Measurements from ENCODE around the gene FBXO15. TPM values are rescaled to one million over a fixed set of nuclear protein-coding genes. Genes with fewer than 3 reads are reported as not detected.

Gene FBXO15
- total and polyA plus RNA-seq, 3 experiments from 2014 or later, result 0.55 to 1.3 (median 0.77) TPM

DNA sequence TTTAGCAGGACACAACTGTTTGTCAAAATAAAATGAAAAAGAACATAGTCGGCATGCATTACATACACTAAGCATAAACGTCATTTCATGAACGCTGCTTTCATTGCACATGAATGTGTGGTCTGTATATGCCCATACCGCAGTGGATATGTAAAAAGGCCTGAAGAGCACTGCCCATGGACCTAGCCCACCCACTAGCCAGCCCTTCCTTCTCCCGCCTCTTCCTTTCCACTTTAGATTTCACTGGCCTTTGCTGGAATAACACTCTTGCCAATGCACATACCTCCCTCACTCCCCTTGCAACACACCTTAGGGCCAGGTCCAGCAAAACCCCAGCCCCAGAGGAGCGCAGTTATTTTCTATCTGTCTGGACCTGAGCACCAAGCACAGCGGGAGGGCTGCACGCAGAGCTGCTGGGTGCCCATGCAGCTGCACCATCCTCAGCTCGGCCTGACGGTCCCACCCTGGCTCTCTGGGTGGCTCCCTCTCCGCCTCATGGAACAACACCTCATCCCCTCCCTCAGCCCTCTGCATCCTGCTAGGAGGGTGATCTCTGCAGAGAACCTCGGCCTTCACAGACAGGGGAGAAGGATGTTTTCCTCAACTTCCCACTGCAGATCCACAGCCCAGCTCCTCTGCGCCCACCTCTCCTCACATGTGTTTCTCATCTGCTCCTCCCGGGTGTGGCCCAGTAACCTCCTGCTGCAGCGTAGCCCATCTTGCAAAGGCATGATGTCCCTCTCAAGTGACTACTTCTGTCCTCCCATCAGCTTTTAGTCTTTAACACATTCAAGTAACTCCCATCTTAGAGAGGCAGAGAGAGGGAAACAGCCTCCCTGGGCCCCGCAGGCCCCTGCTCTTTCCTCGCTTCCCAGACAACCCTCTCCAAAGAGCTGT is 72.7 kb downstream of the FBXO15 start:
- Histone ChIP-seq H3K4me1 (ENCODE audit: insufficient read depth, low read length) (no peaks in the 10 kb centered on the region), H3K27me3 (ENCODE audit: insufficient read depth, low read length, poor library complexity, severe bottlenecking) (no peaks in the 10 kb centered on the region), H3K27ac (ENCODE audit: low read depth, low read length) (no peak overlapping the region), H3K9me3 (ENCODE audit: low read length) (no peaks in the 10 kb centered on the region), H3K36me3 (ENCODE audit: insufficient read depth, low read length) (no peaks in the 10 kb centered on the region), H3K4me3 (ENCODE audit: low read length) (no peak overlapping the region)
- H3K27me3 Mint-ChIP-seq, result peaks cover 0 to 6% of the 10 kb centered on the region in 2 donors
- H3K4me1 Mint-ChIP-seq, result no peaks in the 10 kb centered on the region
- ChIA-PET POLR2A (no interaction called here), CTCF (no interaction called here)
- H3K36me3 Mint-ChIP-seq, result no peaks in the 10 kb centered on the region
- H3K27ac Mint-ChIP-seq, result no peak overlapping the region
- DNase-seq, result no peak
- no peak overlapping the region for H3K4me3 Mint-ChIP-seq
- no peaks in the 10 kb centered on the region for H3K9me3 Mint-ChIP-seq

GRCh38 chr18:74073957-74074667 is 73.5 kb downstream of the FBXO15 start:
- no peaks in the 10 kb centered on the region for H3K36me3 Mint-ChIP-seq
- Histone ChIP-seq H3K4me3 (ENCODE audit: low read length) (no peak overlapping the region), H3K27me3 (ENCODE audit: insufficient read depth, low read length, poor library complexity, severe bottlenecking) (no peaks in the 10 kb centered on the region), H3K4me1 (ENCODE audit: insufficient read depth, low read length) (no peaks in the 10 kb centered on the region), H3K27ac (ENCODE audit: low read depth, low read length) (no peak overlapping the region), H3K9me3 (ENCODE audit: low read length) (no peaks in the 10 kb centered on the region), H3K36me3 (ENCODE audit: insufficient read depth, low read length) (no peaks in the 10 kb centered on the region)
- H3K4me3 Mint-ChIP-seq, result no peak overlapping the region
- CTCF ChIA-PET, result no interaction called here
- DNase-seq, result no peak
- H3K9me3 Mint-ChIP-seq, result no peaks in the 10 kb centered on the region
- POLR2A ChIA-PET, result no interaction called here
- no peak overlapping the region for H3K27ac Mint-ChIP-seq
- no peaks in the 10 kb centered on the region for H3K4me1 Mint-ChIP-seq
- H3K27me3 Mint-ChIP-seq, result peaks cover 0 to 6% of the 10 kb centered on the region in 2 donors

DNA sequence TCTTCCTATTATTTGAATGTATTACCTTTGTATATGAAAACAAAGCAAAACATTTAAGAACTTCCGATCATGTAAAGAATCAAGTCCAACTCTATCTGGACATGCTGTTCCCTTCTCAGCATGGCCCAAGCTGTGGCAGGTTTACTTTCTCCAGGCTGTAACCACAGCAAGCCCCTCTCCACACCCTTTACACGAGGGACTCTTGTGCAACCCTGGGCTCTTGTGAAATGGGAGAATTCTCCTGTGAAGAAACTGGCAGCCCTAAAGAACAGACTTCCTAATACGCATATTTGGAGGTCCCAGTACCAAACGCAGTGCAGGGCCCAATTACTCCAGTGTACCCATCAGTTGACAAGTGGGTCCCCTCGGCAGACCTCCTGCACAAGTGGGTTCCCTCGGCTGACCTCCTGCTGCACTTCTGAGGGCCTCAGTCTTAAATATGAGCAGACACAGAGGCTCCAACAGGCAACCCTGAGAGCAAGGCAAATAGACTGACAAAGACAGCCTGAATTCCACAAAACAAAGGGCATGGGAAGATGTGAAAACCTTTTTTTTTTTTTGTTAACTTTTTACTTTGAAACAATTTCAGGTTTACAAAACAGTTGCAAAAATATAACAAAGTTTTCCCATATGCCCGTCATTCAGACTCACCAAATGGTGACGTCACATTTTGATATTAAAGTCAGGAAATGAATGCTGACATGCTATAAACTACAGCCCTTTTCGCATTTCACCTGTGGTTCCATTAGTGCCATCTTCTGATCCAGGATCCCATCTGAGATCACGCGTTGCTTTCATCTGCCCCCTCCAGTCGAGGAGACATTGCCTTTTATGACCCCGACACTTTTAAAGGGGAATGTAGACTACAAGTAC is 78.2 kb downstream of the FBXO15 start:
- Histone ChIP-seq H3K36me3 (ENCODE audit: insufficient read depth, low read length) (no peaks in the 10 kb centered on the region), H3K27ac (ENCODE audit: low read depth, low read length) (no peak overlapping the region), H3K4me3 (ENCODE audit: low read length) (no peak overlapping the region), H3K4me1 (ENCODE audit: insufficient read depth, low read length) (peaks cover 1% of the 10 kb centered on the region), H3K9me3 (ENCODE audit: low read length) (no peaks in the 10 kb centered on the region), H3K27me3 (ENCODE audit: insufficient read depth, low read length, poor library complexity, severe bottlenecking) (no peaks in the 10 kb centered on the region)
- ChIA-PET CTCF (no interaction called here), POLR2A (no interaction called here)
- Mint-ChIP-seq H3K4me3 (no peak overlapping the region), H3K4me1 (no peaks in the 10 kb centered on the region), H3K36me3 (no peaks in the 10 kb centered on the region), H3K27me3 (peaks cover 2 to 26% of the 10 kb centered on the region in 2 donors), H3K27ac (no peak overlapping the region), H3K9me3 (no peaks in the 10 kb centered on the region)
- DNase-seq, result no peak

DNA sequence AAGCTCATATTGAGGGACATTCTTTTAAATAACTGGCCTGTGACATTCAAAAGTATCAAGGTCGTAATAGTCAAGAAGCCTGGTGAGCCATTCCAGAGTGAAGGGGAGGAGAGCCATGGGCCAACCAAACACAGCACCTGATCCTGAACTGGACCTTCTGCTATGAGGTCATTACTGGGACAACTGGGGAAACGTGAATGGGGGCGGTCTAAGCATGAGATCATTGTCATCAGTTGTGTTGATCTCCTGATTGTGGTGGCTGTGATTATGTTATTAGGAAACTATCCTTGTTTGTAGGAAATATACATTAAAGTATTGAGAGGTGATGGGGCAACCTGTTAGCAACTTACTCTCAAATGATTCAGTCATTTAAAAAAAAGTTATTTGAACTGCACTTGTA is 79.3 kb downstream of the FBXO15 start:
- H3K9me3 ChIP-seq (ENCODE audit: low read length), result no peaks in the 10 kb centered on the region
- H3K4me1 ChIP-seq (ENCODE audit: insufficient read depth, low read length), result peaks cover 11% of the 10 kb centered on the region
- peaks cover 0 to 3% (median 0%) of the 10 kb centered on the region in 3 donors for H3K4me1 Mint-ChIP-seq
- no peak overlapping the region for H3K27ac ChIP-seq (ENCODE audit: low read depth, low read length)
- H3K27ac Mint-ChIP-seq, result no peak overlapping the region
- H3K36me3 ChIP-seq (ENCODE audit: insufficient read depth, low read length), result no peaks in the 10 kb centered on the region
- H3K27me3 ChIP-seq (ENCODE audit: insufficient read depth, low read length, poor library complexity, severe bottlenecking), result no peaks in the 10 kb centered on the region
- no peaks in the 10 kb centered on the region for H3K9me3 Mint-ChIP-seq
- H3K4me3 ChIP-seq (ENCODE audit: low read length), result no peak overlapping the region
- ChIA-PET POLR2A (no interaction called here), CTCF (no interaction called here)
- no peak overlapping the region for H3K4me3 Mint-ChIP-seq
- H3K36me3 Mint-ChIP-seq, result no peaks in the 10 kb centered on the region
- H3K27me3 Mint-ChIP-seq, result peaks cover 2 to 26% of the 10 kb centered on the region in 2 donors
- DNase-seq, result no peak

- ChIA-PET CTCF (no interaction called here), POLR2A (no interaction called here)
- H3K4me1 ChIP-seq (ENCODE audit: insufficient read depth, low read length), result peaks cover 11% of the 10 kb centered on the region
- Mint-ChIP-seq H3K27ac (no peak overlapping the region), H3K4me3 (no peak overlapping the region), H3K27me3 (peaks cover 2 to 29% of the 10 kb centered on the region in 2 donors), H3K36me3 (no peaks in the 10 kb centered on the region), H3K4me1 (peaks cover 0 to 3% (median 0%) of the 10 kb centered on the region in 3 donors), H3K9me3 (no peaks in the 10 kb centered on the region)
- H3K27me3 ChIP-seq (ENCODE audit: insufficient read depth, low read length, poor library complexity, severe bottlenecking), result no peaks in the 10 kb centered on the region
- H3K4me3 ChIP-seq (ENCODE audit: low read length), result no peak overlapping the region
- H3K36me3 ChIP-seq (ENCODE audit: insufficient read depth, low read length), result no peaks in the 10 kb centered on the region
- no peaks in the 10 kb centered on the region for H3K9me3 ChIP-seq (ENCODE audit: low read length)
- no peak for DNase-seq
- no peak overlapping the region for H3K27ac ChIP-seq (ENCODE audit: low read depth, low read length)
Measured at GRCh38 chr18:74066018-74066417, 81.6 kb downstream of the FBXO15 start.

GRCh38 chr18:74065366-74065765 is 82.3 kb downstream of the FBXO15 start:
- H3K4me1 ChIP-seq (ENCODE audit: insufficient read depth, low read length), result peaks cover 11% of the 10 kb centered on the region
- POLR2A ChIA-PET, result no interaction called here
- H3K27ac ChIP-seq (ENCODE audit: low read depth, low read length), result no peak overlapping the region
- Mint-ChIP-seq H3K9me3 (no peaks in the 10 kb centered on the region), H3K4me3 (no peak overlapping the region), H3K27ac (no peak overlapping the region), H3K36me3 (no peaks in the 10 kb centered on the region), H3K4me1 (peaks cover 0 to 3% (median 0%) of the 10 kb centered on the region in 3 donors), H3K27me3 (peaks cover 2 to 29% of the 10 kb centered on the region in 2 donors)
- no peak overlapping the region for H3K4me3 ChIP-seq (ENCODE audit: low read length)
- no peaks in the 10 kb centered on the region for H3K27me3 ChIP-seq (ENCODE audit: insufficient read depth, low read length, poor library complexity, severe bottlenecking)
- CTCF ChIA-PET, result no interaction called here
- no peaks in the 10 kb centered on the region for H3K9me3 ChIP-seq (ENCODE audit: low read length)
- DNase-seq, result no peak
- no peaks in the 10 kb centered on the region for H3K36me3 ChIP-seq (ENCODE audit: insufficient read depth, low read length)

DNA sequence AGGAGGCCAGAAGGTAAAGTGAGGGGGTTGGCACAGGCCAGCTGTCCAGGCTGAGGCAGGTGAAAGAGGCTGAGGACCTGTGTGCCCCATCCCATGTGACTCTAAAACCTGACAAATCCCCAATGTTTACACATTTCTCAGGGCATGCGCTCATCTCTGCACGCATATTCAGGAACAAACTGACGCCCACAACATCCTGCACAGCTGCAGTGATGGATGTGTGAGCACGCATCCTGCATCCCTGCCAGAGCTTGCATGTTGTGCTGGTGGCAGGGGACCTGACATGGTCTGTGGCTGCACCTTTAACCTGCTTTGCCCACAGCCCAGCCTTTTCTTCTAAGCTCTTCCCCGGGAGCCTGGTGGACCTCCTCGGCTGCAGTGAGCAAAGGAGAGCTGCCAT is 83.1 kb downstream of the FBXO15 start:
- POLR2A ChIA-PET, result no interaction called here
- no peak overlapping the region for H3K27ac Mint-ChIP-seq
- no peaks in the 10 kb centered on the region for H3K9me3 Mint-ChIP-seq
- peaks cover 0 to 3% (median 0%) of the 10 kb centered on the region in 3 donors for H3K4me1 Mint-ChIP-seq
- Histone ChIP-seq H3K36me3 (ENCODE audit: insufficient read depth, low read length) (no peaks in the 10 kb centered on the region), H3K9me3 (ENCODE audit: low read length) (no peaks in the 10 kb centered on the region), H3K4me3 (ENCODE audit: low read length) (no peak overlapping the region), H3K27me3 (ENCODE audit: insufficient read depth, low read length, poor library complexity, severe bottlenecking) (no peaks in the 10 kb centered on the region), H3K27ac (ENCODE audit: low read depth, low read length) (no peak overlapping the region), H3K4me1 (ENCODE audit: insufficient read depth, low read length) (peaks cover 11% of the 10 kb centered on the region)
- H3K27me3 Mint-ChIP-seq, result peaks cover 2 to 29% of the 10 kb centered on the region in 2 donors
- no peak for DNase-seq
- no peaks in the 10 kb centered on the region for H3K36me3 Mint-ChIP-seq
- H3K4me3 Mint-ChIP-seq, result no peak overlapping the region
- CTCF ChIA-PET, result no interaction called here

DNA sequence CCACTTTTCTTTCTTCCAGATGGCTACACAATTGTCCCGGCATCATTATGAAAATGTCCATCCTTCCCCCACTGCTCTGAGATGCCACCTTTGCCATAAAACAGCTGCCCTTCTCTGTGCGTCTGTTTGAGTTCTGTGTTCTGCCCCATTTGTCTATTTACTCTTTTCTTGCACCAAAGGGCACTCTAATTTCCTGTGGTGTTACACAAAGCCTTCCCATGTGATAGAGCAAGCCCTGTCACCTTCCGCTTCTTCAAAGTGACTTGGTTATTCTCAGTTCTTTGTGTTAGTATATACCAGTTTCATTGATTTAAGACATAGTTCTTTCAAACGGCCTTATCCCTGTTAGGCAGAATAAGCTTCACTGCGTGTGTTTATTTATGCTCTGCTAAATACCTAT is 84.1 kb downstream of the FBXO15 start:
- Mint-ChIP-seq H3K4me3 (no peak overlapping the region), H3K27ac (no peak overlapping the region), H3K27me3 (peaks cover 2 to 29% of the 10 kb centered on the region in 2 donors), H3K4me1 (peaks cover 0 to 3% (median 0%) of the 10 kb centered on the region in 3 donors), H3K9me3 (no peaks in the 10 kb centered on the region), H3K36me3 (no peaks in the 10 kb centered on the region)
- Histone ChIP-seq H3K4me3 (ENCODE audit: low read length) (no peak overlapping the region), H3K4me1 (ENCODE audit: insufficient read depth, low read length) (peaks cover 11% of the 10 kb centered on the region), H3K27me3 (ENCODE audit: insufficient read depth, low read length, poor library complexity, severe bottlenecking) (no peaks in the 10 kb centered on the region), H3K9me3 (ENCODE audit: low read length) (no peaks in the 10 kb centered on the region), H3K36me3 (ENCODE audit: insufficient read depth, low read length) (no peaks in the 10 kb centered on the region), H3K27ac (ENCODE audit: low read depth, low read length) (no peak overlapping the region)
- ChIA-PET POLR2A (no interaction called here), CTCF (no interaction called here)
- DNase-seq, result no peak
